Measurements from ENCODE around the gene TUBA4B.

DNA sequence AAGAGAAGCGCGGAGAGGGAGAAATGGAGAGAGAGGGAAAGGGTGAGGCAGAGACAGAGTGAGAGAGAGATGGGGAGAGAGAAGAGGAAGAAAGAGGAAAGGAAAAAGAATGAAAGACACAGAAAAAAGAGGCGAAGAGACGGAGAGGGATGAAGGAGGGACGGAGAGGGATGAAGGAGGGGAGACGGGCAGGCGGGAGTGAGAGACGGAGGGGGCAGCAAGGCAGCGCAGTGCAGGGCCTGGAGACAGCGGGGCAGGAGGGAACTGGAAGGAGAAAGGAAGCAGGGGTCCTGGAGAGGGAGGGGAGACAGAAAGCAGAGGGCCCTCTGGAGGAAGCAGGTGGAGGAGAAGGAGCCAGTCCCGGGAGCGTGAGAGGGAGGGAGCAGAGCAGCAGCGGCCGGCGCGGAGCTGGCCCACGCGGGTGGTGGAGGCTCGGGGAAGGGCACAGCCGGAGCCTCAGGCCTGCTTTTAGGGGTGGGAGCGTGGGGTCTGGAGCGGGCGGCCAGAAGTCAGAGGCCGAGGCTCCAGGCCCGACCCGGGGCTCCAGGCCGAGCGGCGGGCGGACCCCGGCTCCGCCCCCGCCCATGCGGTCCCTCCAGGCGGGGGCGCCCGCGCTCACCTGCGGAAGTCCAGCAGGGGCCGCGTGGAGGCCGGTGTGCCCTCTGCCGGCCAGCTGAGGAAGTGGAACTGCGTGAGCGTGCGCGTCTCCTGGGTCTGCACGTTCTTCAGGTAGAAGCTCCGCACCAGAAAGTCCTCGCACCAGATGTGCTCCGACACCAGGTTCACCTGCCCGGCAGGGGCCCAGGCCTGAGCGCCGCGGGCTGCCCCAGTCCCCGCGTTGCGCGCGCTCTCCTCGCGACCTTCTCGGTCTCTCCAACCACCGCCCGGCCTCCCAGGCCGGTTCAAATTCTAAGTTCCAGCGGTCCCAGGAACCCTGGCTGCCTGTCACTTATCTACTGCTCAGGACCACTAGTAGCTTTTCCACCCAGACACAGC lies 41.6 kb downstream of the TUBA4B start:
- TF ChIP-seq POLR2AphosphoS5 (IDR thresholded peaks at IDR 0.05) = peak; percentile 80
- TF ChIP-seq, protein P1, sequence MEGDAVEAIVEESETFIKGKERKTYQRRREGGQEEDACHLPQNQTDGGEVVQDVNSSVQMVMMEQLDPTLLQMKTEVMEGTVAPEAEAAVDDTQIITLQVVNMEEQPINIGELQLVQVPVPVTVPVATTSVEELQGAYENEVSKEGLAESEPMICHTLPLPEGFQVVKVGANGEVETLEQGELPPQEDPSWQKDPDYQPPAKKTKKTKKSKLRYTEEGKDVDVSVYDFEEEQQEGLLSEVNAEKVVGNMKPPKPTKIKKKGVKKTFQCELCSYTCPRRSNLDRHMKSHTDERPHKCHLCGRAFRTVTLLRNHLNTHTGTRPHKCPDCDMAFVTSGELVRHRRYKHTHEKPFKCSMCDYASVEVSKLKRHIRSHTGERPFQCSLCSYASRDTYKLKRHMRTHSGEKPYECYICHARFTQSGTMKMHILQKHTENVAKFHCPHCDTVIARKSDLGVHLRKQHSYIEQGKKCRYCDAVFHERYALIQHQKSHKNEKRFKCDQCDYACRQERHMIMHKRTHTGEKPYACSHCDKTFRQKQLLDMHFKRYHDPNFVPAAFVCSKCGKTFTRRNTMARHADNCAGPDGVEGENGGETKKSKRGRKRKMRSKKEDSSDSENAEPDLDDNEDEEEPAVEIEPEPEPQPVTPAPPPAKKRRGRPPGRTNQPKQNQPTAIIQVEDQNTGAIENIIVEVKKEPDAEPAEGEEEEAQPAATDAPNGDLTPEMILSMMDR (IDR thresholded peaks at IDR 0.05) = peak; percentile 99 to 100 (median 100)

Measured in prostate gland (tissue), 2 donors.